ENCODE measurements around the gene TNS3. TPM values are rescaled to one million over a fixed set of nuclear protein-coding genes. Genes with fewer than 3 reads are reported as not detected.
"Not testable (repeated sequence)": the region's sequence is repeated elsewhere in the genome, so short reads cannot be mapped to it uniquely, and the experiment has no call there.

TNS3 gene
- total RNA-seq, 1 donor from 2014 or later, result 43.2 TPM

GRCh38 chr7:47266799-47267198 is 315.1 kb downstream of the TNS3 start:
- ATAC-seq (ENCODE audit: poor library complexity) (peak; percentile 44), DNase-seq (no peak)
- intact Hi-C loops (cut with DNase I), result loop anchor here (2.0 to 5.0 kb wide), 2 partner anchors 171 to 552 kb away; no protein-coding TSS in a partner anchor

DNA sequence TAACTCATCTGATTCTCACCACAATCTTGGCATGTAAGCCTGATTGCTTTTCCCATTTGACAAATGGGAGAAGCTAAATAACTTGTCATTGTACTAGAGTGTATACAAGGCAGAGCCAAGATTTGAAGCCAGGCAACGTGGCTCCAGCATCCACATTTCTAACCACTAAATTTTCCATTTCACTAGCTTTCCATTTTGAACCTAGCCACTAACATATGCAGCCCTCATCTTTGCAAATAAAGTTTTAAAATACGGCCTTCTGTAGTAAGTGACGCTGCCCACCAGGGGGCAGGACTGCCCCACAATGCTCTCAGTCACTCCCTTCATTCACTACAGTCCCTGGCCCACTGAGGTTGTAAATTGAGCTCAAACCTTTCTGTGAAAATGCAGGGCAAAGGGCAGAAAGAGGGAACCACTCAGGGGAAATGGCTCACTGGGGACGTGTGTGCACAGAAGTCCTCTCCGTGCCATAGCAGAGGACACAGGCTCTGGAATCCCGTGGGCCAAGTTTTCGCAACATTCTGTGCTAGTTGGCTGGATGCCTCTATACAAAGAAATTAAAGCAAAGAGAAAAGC is 315.7 kb downstream of the TNS3 start:
- intact Hi-C loops (cut with DNase I), result loop anchor here (2.0 to 5.0 kb wide), 2 partner anchors 171 to 553 kb away; no protein-coding TSS in a partner anchor
- DNase-seq (peak; percentile 63), ATAC-seq (ENCODE audit: poor library complexity) (peak; percentile 90)

GRCh38 chr7:47265621-47266020 is 316.3 kb downstream of the TNS3 start:
- ATAC-seq (ENCODE audit: poor library complexity) (no peak), DNase-seq (no peak)
- intact Hi-C loops (cut with DNase I), result loop anchor here (2.0 to 5.0 kb wide), 2 partner anchors 172 to 553 kb away; no protein-coding TSS in a partner anchor

DNA sequence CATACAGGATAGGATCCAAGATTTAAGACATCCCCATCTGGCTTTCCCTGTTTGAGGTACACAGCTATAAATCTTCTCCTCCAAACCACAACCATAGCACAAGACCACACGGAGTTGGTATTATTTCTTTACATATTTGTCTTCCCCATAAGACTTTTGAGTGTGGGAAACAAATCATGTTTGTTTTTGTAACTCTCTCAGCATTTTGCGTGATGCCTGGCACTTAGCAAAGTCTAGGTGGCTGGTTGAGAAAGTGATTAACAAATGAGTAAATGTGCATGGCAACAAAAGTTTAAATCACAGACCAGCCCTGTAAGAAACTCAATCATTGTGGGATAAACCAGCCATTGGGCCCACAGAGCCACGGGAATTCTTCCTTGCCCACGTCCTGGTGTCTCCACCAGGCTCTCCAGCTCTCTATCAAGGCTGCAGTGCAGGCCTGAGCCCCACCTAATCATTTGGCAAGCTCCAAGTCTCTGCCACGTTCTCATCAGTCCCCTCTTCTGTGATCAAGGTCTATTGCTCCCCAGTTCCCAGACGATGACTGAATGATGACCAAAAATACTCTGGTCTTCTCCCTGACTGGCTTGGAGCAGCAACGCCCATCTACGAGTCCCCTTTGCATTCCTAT is 317.8 kb downstream of the TNS3 start:
- intact Hi-C loops (cut with DNase I), result no loop called here
- DNase-seq (no peak), ATAC-seq (ENCODE audit: poor library complexity) (no peak)

- no peak for DNase-seq
- intact Hi-C loops (cut with DNase I), result no loop called here
- no peak for ATAC-seq (ENCODE audit: poor library complexity)
These were observed 319.0 kb downstream of the TNS3 start for GRCh38 chr7:47262881-47263280.

GRCh38 chr7:47262160-47262559 is 319.8 kb downstream of the TNS3 start:
- ATAC-seq (ENCODE audit: poor library complexity); intact Hi-C loops (cut with DNase I); DNase-seq: not testable (repeated sequence)

GRCh38 chr7:47260270-47260669 is 321.6 kb downstream of the TNS3 start:
- ATAC-seq (ENCODE audit: poor library complexity), result no peak
- intact Hi-C loops (cut with DNase I), result no loop called here
- DNase-seq, result no peak

DNA sequence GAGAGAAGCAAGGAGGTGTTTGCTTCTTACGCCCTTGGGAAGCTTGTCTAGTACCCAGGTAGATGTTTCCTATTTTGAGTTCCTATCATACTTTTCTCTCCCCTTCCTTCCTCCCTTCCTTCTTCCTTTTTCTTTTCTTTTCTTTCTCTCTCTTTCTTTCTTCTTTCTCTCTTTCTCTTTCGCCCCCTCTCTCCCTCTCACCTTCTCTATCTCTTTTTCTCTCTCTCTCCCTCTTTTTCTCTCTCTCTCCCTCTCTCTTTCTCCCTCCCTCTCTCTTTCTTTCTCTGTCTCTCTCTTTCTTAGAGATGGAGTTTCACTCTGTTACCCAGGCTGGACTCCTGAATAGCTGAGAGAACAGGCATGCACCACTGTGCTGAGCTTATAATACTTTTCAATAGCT is 322.2 kb downstream of the TNS3 start:
- ATAC-seq (ENCODE audit: poor library complexity) (no peak), DNase-seq (no peak)
- intact Hi-C loops (cut with DNase I), result no loop called here

DNA sequence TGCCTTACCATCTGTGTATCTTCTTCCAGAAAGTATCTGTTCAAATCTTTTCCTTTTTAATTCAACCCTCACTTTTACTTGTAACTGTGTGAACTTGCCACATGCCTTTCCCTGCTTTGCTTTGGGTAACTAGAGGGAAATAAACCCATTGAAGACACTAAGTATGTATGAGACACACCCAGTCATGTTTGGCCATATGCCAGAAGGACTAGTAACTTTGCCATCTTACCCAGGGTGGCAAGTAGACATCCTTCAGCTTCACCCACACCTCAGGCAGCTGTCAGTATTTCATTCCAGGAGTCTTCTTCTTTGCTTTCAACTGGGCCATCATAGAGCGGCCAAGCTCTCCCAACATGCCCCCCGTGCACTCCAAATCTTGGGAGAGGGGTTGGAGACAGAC is 323.1 kb downstream of the TNS3 start:
- ATAC-seq (ENCODE audit: poor library complexity) (no peak), DNase-seq (no peak)
- intact Hi-C loops (cut with DNase I), result no loop called here

- no peak for ATAC-seq (ENCODE audit: poor library complexity)
- intact Hi-C loops (cut with DNase I), result no loop called here
- no peak for DNase-seq
These were observed 325.9 kb downstream of the TNS3 start for GRCh38 chr7:47256016-47256415.

- intact Hi-C loops (cut with DNase I), result no loop called here
- DNase-seq, result no peak
- no peak for ATAC-seq (ENCODE audit: poor library complexity)
These were observed 326.5 kb downstream of the TNS3 start for GRCh38 chr7:47255441-47255840.

- ATAC-seq (ENCODE audit: poor library complexity), result no peak
- DNase-seq, result no peak
- intact Hi-C loops (cut with DNase I), result no loop called here
These were observed 326.9 kb downstream of the TNS3 start for GRCh38 chr7:47255007-47255406.

DNA sequence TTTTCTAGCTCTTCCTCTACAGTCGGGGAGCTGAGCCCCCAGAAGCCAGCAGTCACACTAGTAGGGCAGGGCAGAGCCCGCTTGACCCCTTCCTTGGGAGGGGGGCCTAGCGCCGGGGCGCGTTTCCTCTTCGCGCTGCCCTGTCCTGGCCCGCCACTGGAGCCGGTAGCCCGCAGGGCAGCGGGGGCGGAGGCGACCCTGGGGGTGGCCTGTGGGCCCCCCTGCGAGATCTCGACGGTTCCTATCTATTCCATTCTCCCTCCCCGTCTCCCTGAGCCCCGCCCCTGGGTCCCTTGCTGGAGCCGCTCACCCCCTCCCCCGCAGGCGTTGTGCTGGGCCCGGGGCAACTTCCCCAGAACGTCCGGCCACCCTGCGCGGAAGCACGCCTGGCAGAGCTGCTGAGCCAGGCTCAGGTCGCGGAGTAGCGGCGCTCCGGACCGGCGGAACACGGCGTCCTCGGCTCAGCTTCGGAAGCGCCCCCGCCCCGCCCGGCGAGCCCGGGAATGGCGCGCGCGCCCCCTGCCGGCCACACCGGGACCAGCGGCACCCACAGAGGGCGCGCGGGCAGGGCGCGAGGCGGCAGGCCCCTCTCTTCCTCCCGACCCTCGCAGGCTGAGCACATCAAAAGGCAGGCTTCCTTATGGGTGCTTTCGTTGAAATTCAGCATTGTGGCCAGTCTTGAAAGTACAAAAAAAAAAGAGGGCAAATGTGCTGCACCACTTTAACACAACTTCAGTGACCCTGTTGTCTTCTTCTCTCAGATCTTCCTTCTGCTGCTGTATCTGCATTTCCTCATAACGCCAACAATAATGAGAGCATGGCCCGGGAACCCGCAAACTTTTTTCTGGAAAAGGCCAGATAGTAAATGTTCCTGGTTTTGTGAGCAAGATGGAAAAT is 327.6 kb downstream of the TNS3 start:
- peak; percentile 95 for ATAC-seq (ENCODE audit: poor library complexity)
- intact Hi-C loops (cut with DNase I), result no loop called here
- peak; percentile 93 for DNase-seq

GRCh38 chr7:47253650-47254080 is 328.2 kb downstream of the TNS3 start:
- peak; percentile 61 for DNase-seq
- intact Hi-C loops (cut with DNase I), result no loop called here
- peak; percentile 73 for ATAC-seq (ENCODE audit: poor library complexity)

DNA sequence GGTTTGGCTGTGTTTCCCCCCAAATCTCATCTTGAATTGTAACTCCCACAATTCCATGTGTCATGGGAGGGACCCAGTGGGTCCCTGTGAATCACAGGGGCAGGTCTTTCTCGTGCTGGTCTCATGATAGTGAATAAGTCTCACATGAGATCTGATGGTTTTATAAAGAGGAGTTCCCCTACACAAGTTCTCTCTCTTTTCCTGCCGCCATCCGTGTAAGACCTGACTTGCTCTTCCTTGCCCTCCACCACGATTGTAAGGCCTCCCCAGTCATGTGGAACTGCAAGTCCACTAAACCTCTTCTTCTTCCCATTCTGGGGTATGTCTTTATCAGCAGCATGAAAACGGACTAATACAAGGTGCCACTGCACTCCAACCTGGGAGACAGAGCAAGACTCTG is 329.2 kb downstream of the TNS3 start:
- no peak for DNase-seq
- intact Hi-C loops (cut with DNase I), result no loop called here
- no peak for ATAC-seq (ENCODE audit: poor library complexity)

DNA sequence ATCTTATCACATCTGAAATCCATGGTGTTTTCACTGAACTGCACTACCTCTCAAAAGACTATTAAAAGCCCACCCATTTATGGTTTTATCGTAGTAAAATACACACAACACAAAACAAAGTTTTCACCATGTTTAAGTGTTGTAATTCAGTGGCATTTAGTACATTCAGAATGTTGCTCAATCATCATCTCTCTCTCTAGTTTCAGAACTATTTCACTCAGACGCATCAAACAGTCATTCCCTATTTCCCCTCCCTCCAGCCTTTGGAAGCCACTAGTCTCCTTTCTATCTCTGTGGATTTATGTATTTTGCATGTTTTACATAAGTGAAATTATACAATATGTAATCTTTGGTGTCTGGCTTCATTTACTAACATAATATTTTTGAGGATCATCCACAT is 332.6 kb downstream of the TNS3 start:
- DNase-seq, result no peak
- intact Hi-C loops (cut with DNase I), result no loop called here
- ATAC-seq (ENCODE audit: poor library complexity), result no peak

GRCh38 chr7:47248797-47249196 is 333.1 kb downstream of the TNS3 start:
- DNase-seq, result no peak
- intact Hi-C loops (cut with DNase I), result no loop called here
- peak; percentile 9 for ATAC-seq (ENCODE audit: poor library complexity)

GRCh38 chr7:47247132-47247531 is 334.8 kb downstream of the TNS3 start:
- DNase-seq, result no peak
- peak; percentile 47 for ATAC-seq (ENCODE audit: poor library complexity)
- intact Hi-C loops (cut with DNase I), result no loop called here

GRCh38 chr7:47244692-47245091 is 337.2 kb downstream of the TNS3 start:
- no peak for DNase-seq
- no peak for ATAC-seq (ENCODE audit: poor library complexity)
- intact Hi-C loops (cut with DNase I), result no loop called here
